ENCODE results near the gene CXXC5. TPM values are rescaled to one million over a fixed set of nuclear protein-coding genes. Genes with fewer than 3 reads are reported as not detected.
"Not testable (repeated sequence)": the region's sequence is repeated elsewhere in the genome, so short reads cannot be mapped to it uniquely, and the experiment has no call there.

Gene CXXC5
- total and polyA plus RNA-seq, 2 experiments from 2014 or later: 90.9 to 106 TPM

DNA sequence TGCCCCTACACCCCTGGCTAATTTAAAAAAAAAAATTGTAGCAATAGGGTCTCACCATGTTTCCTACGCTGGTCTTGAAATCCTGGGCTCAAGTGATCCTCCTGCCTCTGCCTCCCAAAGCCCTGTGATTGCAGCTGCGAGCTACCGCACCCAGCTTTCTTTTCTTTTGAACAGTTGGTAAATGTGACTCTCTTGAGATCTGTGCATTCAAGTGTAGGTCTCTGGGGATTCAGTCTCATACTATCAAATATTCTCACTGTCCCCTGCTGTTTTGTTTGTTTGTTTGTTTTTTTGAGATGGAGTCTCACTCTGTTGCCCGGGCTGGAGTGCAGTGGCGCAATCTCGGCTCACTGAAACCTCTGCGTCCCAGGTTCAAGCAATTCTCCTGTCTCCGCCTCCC is 42.3 kb upstream of the CXXC5 start:
- H3K4me1 ChIP-seq (ENCODE audit: insufficient read depth): no peaks in the 10 kb centered on the region
- no peaks in the 10 kb centered on the region for H3K9me3 ChIP-seq (ENCODE audit: low read depth)

GRCh38 chr5:139611703-139612584 is 36.2 kb upstream of the CXXC5 start:
- Histone ChIP-seq H3K27me3 (no peaks in the 10 kb centered on the region), H3K79me2 (peaks cover 80% of the 10 kb centered on the region)

More for the DNA sequence above, 42.3 kb upstream of the CXXC5 start:
- Histone ChIP-seq H3K27me3 (no peaks in the 10 kb centered on the region), H3K9me2 (replicated peaks; ENCODE audit: insufficient read depth) (no peaks in the 10 kb centered on the region), H3K79me2 (peaks cover 95% of the 10 kb centered on the region), H3K4me2 (no peak overlapping the region), H2AFZ (no peak overlapping the region), H3K27ac (no peak overlapping the region), H3K36me3 (replicated peaks; ENCODE audit: insufficient read depth, low read depth) (no peaks in the 10 kb centered on the region), H4K20me1 (ENCODE audit: insufficient read depth, poor library complexity, severe bottlenecking) (peaks cover 19% of the 10 kb centered on the region), H3K4me3 (no peak overlapping the region)
- no peak for DNase-seq (ENCODE audit: low spot score)
- WGBS (ENCODE audit: low lambda C conversion rate, missing lambda C conversion rate): 98% methylated on average over 8 of the region's 8 CpGs
- no peak for TF ChIP-seq EZH2phosphoT487 (IDR thresholded peaks at IDR 0.05; ENCODE audit: low read depth, severe bottlenecking, unreplicated experiment)
- no peak for TF ChIP-seq CTCF (IDR thresholded peaks at IDR 0.05; ENCODE audit: poor library complexity)
- no peak for TF ChIP-seq EZH2 (IDR thresholded peaks at IDR 0.05; ENCODE audit: borderline replicate concordance)

GRCh38 chr5:139619861-139620260 is 28.3 kb upstream of the CXXC5 start:
- Histone ChIP-seq H3K9me2 (replicated peaks; ENCODE audit: insufficient read depth) (no peaks in the 10 kb centered on the region), H3K27me3 (no peaks in the 10 kb centered on the region), H3K36me3 (replicated peaks; ENCODE audit: insufficient read depth, low read depth) (no peaks in the 10 kb centered on the region), H3K4me2 (no peak overlapping the region), H3K9me3 (ENCODE audit: low read depth) (no peaks in the 10 kb centered on the region), H3K4me3 (no peak overlapping the region), H3K79me2 (peaks cover 17% of the 10 kb centered on the region), H3K27ac (no peak overlapping the region), H4K20me1 (ENCODE audit: insufficient read depth, poor library complexity, severe bottlenecking) (no peaks in the 10 kb centered on the region), H2AFZ (no peak overlapping the region), H3K4me1 (ENCODE audit: insufficient read depth) (no peaks in the 10 kb centered on the region)
- TF ChIP-seq EZH2 (IDR thresholded peaks at IDR 0.05; ENCODE audit: borderline replicate concordance): no peak
- TF ChIP-seq EZH2phosphoT487 (IDR thresholded peaks at IDR 0.05; ENCODE audit: low read depth, severe bottlenecking, unreplicated experiment): no peak
- no peak for TF ChIP-seq CTCF (IDR thresholded peaks at IDR 0.05; ENCODE audit: poor library complexity)
- no peak for DNase-seq (ENCODE audit: low spot score)
- WGBS (ENCODE audit: low lambda C conversion rate, missing lambda C conversion rate): 92% methylated on average over 5 of the region's 5 CpGs

More at GRCh38 chr5:139611703-139612584, 36.2 kb upstream of the CXXC5 start:
- 93% methylated on average over 5 of the region's 5 CpGs for WGBS (ENCODE audit: low lambda C conversion rate, missing lambda C conversion rate)
- no peaks in the 10 kb centered on the region for H3K9me3 ChIP-seq (ENCODE audit: low read depth)
- no peak overlapping the region for H3K27ac ChIP-seq
- H3K4me3 ChIP-seq: no peak overlapping the region
- no peaks in the 10 kb centered on the region for H3K36me3 ChIP-seq (replicated peaks; ENCODE audit: insufficient read depth, low read depth)
- peaks cover 46% of the 10 kb centered on the region for H4K20me1 ChIP-seq (ENCODE audit: insufficient read depth, poor library complexity, severe bottlenecking)
- no peaks in the 10 kb centered on the region for H3K4me1 ChIP-seq (ENCODE audit: insufficient read depth)
- H3K9me2 ChIP-seq (replicated peaks; ENCODE audit: insufficient read depth): no peaks in the 10 kb centered on the region
- DNase-seq (ENCODE audit: low spot score): no peak
- TF ChIP-seq EZH2phosphoT487 (IDR thresholded peaks at IDR 0.05; ENCODE audit: low read depth, severe bottlenecking, unreplicated experiment): no peak
- TF ChIP-seq EZH2 (IDR thresholded peaks at IDR 0.05; ENCODE audit: borderline replicate concordance): no peak
- TF ChIP-seq CTCF (IDR thresholded peaks at IDR 0.05; ENCODE audit: poor library complexity): no peak
- H3K4me2 ChIP-seq: no peak overlapping the region
- no peak overlapping the region for H2AFZ ChIP-seq

GRCh38 chr5:139625398-139625797 is 22.8 kb upstream of the CXXC5 start:
- H3K4me1 ChIP-seq (ENCODE audit: insufficient read depth); H3K27me3 ChIP-seq; H3K9me3 ChIP-seq (ENCODE audit: low read depth); H4K20me1 ChIP-seq (ENCODE audit: insufficient read depth, poor library complexity, severe bottlenecking); H3K36me3 ChIP-seq (replicated peaks; ENCODE audit: insufficient read depth, low read depth); H3K4me2 ChIP-seq; H2AFZ ChIP-seq; H3K79me2 ChIP-seq; H3K27ac ChIP-seq; H3K4me3 ChIP-seq; H3K9me2 ChIP-seq (replicated peaks; ENCODE audit: insufficient read depth); DNase-seq (ENCODE audit: low spot score): not testable (repeated sequence)
- WGBS (ENCODE audit: low lambda C conversion rate, missing lambda C conversion rate): 100% methylated on average over 4 of the region's 5 CpGs
